Glutamatergic neuron (in vitro differentiated cells): ENCODE data around the gene CASTOR1. TPM values are rescaled to one million over a fixed set of nuclear protein-coding genes. Genes with fewer than 3 reads are reported as not detected.
"Not testable (repeated sequence)": the region's sequence is repeated elsewhere in the genome, so short reads cannot be mapped to it uniquely, and the experiment has no call there.

Source experiments
- DNase-seq: peaks from one replicate; pipeline ENCODE4 v3.0.0; 2022
- H3K27ac Mint-ChIP-seq: one replicate; pipeline ENCODE4 v1.8.0; 2020; ENCODE audit warnings: mild to moderate bottlenecking, mixed read lengths, inconsistent platforms; ENCODE audit not compliant: unreplicated experiment
- H3K27me3 Mint-ChIP-seq: one replicate; pipeline ENCODE4 v1.8.0; 2020; ENCODE audit warnings: mild to moderate bottlenecking, moderate library complexity, mixed read lengths, inconsistent platforms; ENCODE audit not compliant: unreplicated experiment
- H3K36me3 Mint-ChIP-seq: one replicate; pipeline ENCODE4 v1.8.0; 2020; ENCODE audit warnings: mild to moderate bottlenecking, mixed read lengths, inconsistent platforms; ENCODE audit not compliant: unreplicated experiment
- H3K4me1 Mint-ChIP-seq: one replicate; pipeline ENCODE4 v1.8.0; 2020; ENCODE audit warnings: mild to moderate bottlenecking, low read depth, mixed read lengths, inconsistent platforms; ENCODE audit not compliant: unreplicated experiment
- H3K4me3 Mint-ChIP-seq: one replicate; pipeline ENCODE4 v1.8.0; 2020; ENCODE audit warnings: mild to moderate bottlenecking, mixed read lengths, inconsistent platforms; ENCODE audit not compliant: unreplicated experiment
- H3K9me3 Mint-ChIP-seq: one replicate; pipeline ENCODE4 v1.8.0; 2020; ENCODE audit warnings: mild to moderate bottlenecking, moderate library complexity, mixed read lengths, inconsistent platforms; ENCODE audit not compliant: unreplicated experiment
- CTCF ChIP-seq: fragments of 200-600 bp; sonication (generic); IDR thresholded peaks from one replicate; pipeline ENCODE4 v1.5.0; 2021; ENCODE audit not compliant: partially characterized antibody, unreplicated experiment
- long read RNA-seq: library from polyadenylated mRNA; unstranded; transcript quantifications from one replicate; pipeline ENCODE4 v2.0.0, GENCODE V29; 2020; ENCODE audit not compliant: unreplicated experiment
- total RNA-seq: library from RNA; stranded (reverse); fragmentation: NEBNext Ultra II Directional; extraction: Animal tissue kit (Norgen Biotek cat#: 25700); gene quantifications from one replicate; pipeline ENCODE4 v1.2.1, GENCODE V29; 2021; ENCODE audit not compliant: unreplicated experiment

The CASTOR1 gene
- 4.5 TPM for total RNA-seq
- long read RNA-seq, partial matches to known transcripts: 0 of 3 reads
- long read RNA-seq, other reads (novel, unspliced or antisense): 0 of 3 reads

GRCh38 chr22:30289141-30289979, at the start of gene CASTOR1:
Gene CASTOR1 (minus strand): TSS chr22:30289505. CDS start chr22:30289497, 8 bp downstream.
- H3K4me3 Mint-ChIP-seq: peak within 1 kb of the TSS; percentile 80
- H3K36me3 Mint-ChIP-seq: no peaks in the 10 kb centered on the region
- DNase-seq: peak; percentile 97
- peak; percentile 24 for TF ChIP-seq CTCF
- H3K4me1 Mint-ChIP-seq: peaks cover 4% of the 10 kb centered on the region
- H3K27ac Mint-ChIP-seq: peak within 1 kb of the TSS; percentile 75
- H3K27me3 Mint-ChIP-seq: peaks cover 6% of the 10 kb centered on the region
- peaks cover 2% of the 10 kb centered on the region for H3K9me3 Mint-ChIP-seq

- Mint-ChIP-seq H3K4me1 (no peaks in the 10 kb centered on the region), H3K27ac (no peak overlapping the region), H3K9me3 (no peaks in the 10 kb centered on the region), H3K4me3 (no peak overlapping the region), H3K36me3 (no peaks in the 10 kb centered on the region), H3K27me3 (no peaks in the 10 kb centered on the region)
- no peak for DNase-seq
- TF ChIP-seq CTCF: no peak
These were observed 49.5 kb upstream of the CASTOR1 start for GRCh38 chr22:30338802-30339201.

- H3K9me3 Mint-ChIP-seq, H3K4me3 Mint-ChIP-seq: not testable (repeated sequence)
These were observed 49.0 kb upstream of the CASTOR1 start for GRCh38 chr22:30338341-30338740.

GRCh38 chr22:30337461-30337778, 48.1 kb upstream of the CASTOR1 start:
- no peak overlapping the region for H3K27ac Mint-ChIP-seq
- H3K27me3 Mint-ChIP-seq: no peaks in the 10 kb centered on the region
- no peak for DNase-seq
- no peak for TF ChIP-seq CTCF
- no peaks in the 10 kb centered on the region for H3K36me3 Mint-ChIP-seq
- no peaks in the 10 kb centered on the region for H3K4me1 Mint-ChIP-seq
- no peaks in the 10 kb centered on the region for H3K9me3 Mint-ChIP-seq
- no peak overlapping the region for H3K4me3 Mint-ChIP-seq

More at GRCh38 chr22:30338341-30338740, 49.0 kb upstream of the CASTOR1 start:
- H3K36me3 Mint-ChIP-seq, H3K27ac Mint-ChIP-seq, H3K27me3 Mint-ChIP-seq, DNase-seq, H3K4me1 Mint-ChIP-seq: not testable (repeated sequence)

GRCh38 chr22:30336752-30337460, 47.6 kb upstream of the CASTOR1 start:
- TF ChIP-seq CTCF: no peak
- Mint-ChIP-seq H3K27me3 (no peaks in the 10 kb centered on the region), H3K9me3 (no peaks in the 10 kb centered on the region), H3K4me3 (no peak overlapping the region), H3K4me1 (no peaks in the 10 kb centered on the region), H3K36me3 (no peaks in the 10 kb centered on the region), H3K27ac (no peak overlapping the region)
- DNase-seq: no peak
